WTC11 (cell line): ENCODE measurements around the gene MAP3K5. TPM values are rescaled to one million over a fixed set of nuclear protein-coding genes. Genes with fewer than 3 reads are reported as not detected.

ENCODE experiments used
- ATAC-seq: fragments of 200-7000 bp; cut with Tn5 transposase; 2 replicates; pipeline ENCODE4 v1.10.0; 2021; ENCODE audit warnings: mild to moderate bottlenecking, moderate library complexity
- CTCF ChIA-PET: fragments of 300-600 bp; sonication (Branson Sonifier 250); formaldehyde crosslinking; loops from one replicate; lab custom pipeline; 2021; ENCODE audit warnings: antibody characterized with exemption; lab: Charles Lee
- POLR2A ChIA-PET: fragments of 350-600 bp; sonication (Branson Sonifier 250); formaldehyde crosslinking; loops from one replicate; lab custom pipeline; 2021; ENCODE audit warnings: antibody characterized with exemption; lab: Charles Lee
- DNase-seq: peaks from one replicate; pipeline ENCODE4 v3.0.0; 2021; ENCODE audit warnings: low spot score
- H3K27ac Mint-ChIP-seq: 2 replicates; pipeline ENCODE4 v1.8.0; 2021; ENCODE audit warnings: mixed read lengths
- H3K27me3 Mint-ChIP-seq: 2 replicates; pipeline ENCODE4 v1.8.0; 2021; ENCODE audit warnings: low read depth, mild to moderate bottlenecking, moderate library complexity, mixed read lengths
- H3K36me3 Mint-ChIP-seq: 2 replicates; pipeline ENCODE4 v1.8.0; 2021; ENCODE audit warnings: mixed read lengths
- H3K4me1 Mint-ChIP-seq: 2 replicates; pipeline ENCODE4 v1.8.0; 2022; ENCODE audit warnings: mixed read lengths
- H3K4me3 Mint-ChIP-seq: 2 replicates; pipeline ENCODE4 v1.8.0; 2021; ENCODE audit warnings: mild to moderate bottlenecking, moderate library complexity, mixed read lengths
- H3K9me3 Mint-ChIP-seq: 2 replicates; pipeline ENCODE4 v1.8.0; 2021; ENCODE audit warnings: mixed read lengths
- CREM ChIP-seq: sonication (generic); formaldehyde crosslinking; IDR thresholded peaks from 2 replicates; pipeline ENCODE4 v1.8.1; 2022; ENCODE audit warnings: mild to moderate bottlenecking, missing genetic modification reagents, moderate library complexity
- E2F1 ChIP-seq: sonication (generic); formaldehyde crosslinking; IDR thresholded peaks from 2 replicates; pipeline ENCODE4 v1.8.0; 2022; ENCODE audit warnings: mild to moderate bottlenecking, missing genetic modification reagents
- ESRRA ChIP-seq: sonication (generic); formaldehyde crosslinking; IDR thresholded peaks from 2 replicates; pipeline ENCODE4 v1.8.1; 2022; ENCODE audit warnings: mild to moderate bottlenecking, missing genetic modification reagents, borderline replicate concordance
- GABPB1 ChIP-seq: sonication (generic); formaldehyde crosslinking; IDR thresholded peaks from 2 replicates; pipeline ENCODE4 v1.8.1; 2023; ENCODE audit warnings: mild to moderate bottlenecking, missing genetic modification reagents
- GTF2I ChIP-seq: fragments of 250-450 bp; sonication (Bioruptor Pico); conservative IDR thresholded peaks from 2 replicates; pipeline ENCODE4 v1.4.0; 2021; ENCODE audit warnings: mild to moderate bottlenecking
- KAT7 ChIP-seq: sonication (generic); formaldehyde crosslinking; IDR thresholded peaks from 2 replicates; pipeline ENCODE4 v1.8.1; 2023; ENCODE audit warnings: missing genetic modification reagents, mild to moderate bottlenecking, borderline replicate concordance
- MXD4 ChIP-seq: fragments of 250-450 bp; sonication (Bioruptor Pico); IDR thresholded peaks from 2 replicates; pipeline ENCODE4 v1.8.0; 2021; ENCODE audit warnings: mild to moderate bottlenecking, moderate library complexity, borderline replicate concordance
- MYBL2 ChIP-seq: sonication (generic); formaldehyde crosslinking; IDR thresholded peaks from 2 replicates; pipeline ENCODE4 v1.8.1; 2023; ENCODE audit warnings: mild to moderate bottlenecking, moderate library complexity, missing genetic modification reagents
- NFATC4 ChIP-seq: fragments of 250-450 bp; sonication (Bioruptor Pico); IDR thresholded peaks from 2 replicates; pipeline ENCODE4 v1.9.0; 2021; ENCODE audit warnings: mild to moderate bottlenecking
- NFYB ChIP-seq: sonication (generic); formaldehyde crosslinking; conservative IDR thresholded peaks from 2 replicates; pipeline ENCODE4 v1.8.0; 2022; ENCODE audit warnings: low read depth, missing genetic modification reagents
- OVOL2 ChIP-seq: fragments of 250-450 bp; sonication (Bioruptor Pico); IDR thresholded peaks from 2 replicates; pipeline ENCODE4 v1.9.0; 2021; ENCODE audit warnings: mild to moderate bottlenecking, borderline replicate concordance
- RELA ChIP-seq: sonication (generic); formaldehyde crosslinking; IDR thresholded peaks from 2 replicates; pipeline ENCODE4 v1.8.1; 2022; ENCODE audit warnings: missing genetic modification reagents, mild to moderate bottlenecking, borderline replicate concordance
- SMAD4 ChIP-seq: sonication (generic); formaldehyde crosslinking; IDR thresholded peaks from 2 replicates; pipeline ENCODE4 v1.8.0; 2022; ENCODE audit warnings: mild to moderate bottlenecking, missing genetic modification reagents
- TCF7 ChIP-seq: sonication (generic); formaldehyde crosslinking; IDR thresholded peaks from 2 replicates; pipeline ENCODE4 v1.8.0; 2022; ENCODE audit warnings: mild to moderate bottlenecking, low read depth, missing genetic modification reagents, moderate library complexity
- ZNF219 ChIP-seq: sonication (generic); formaldehyde crosslinking; IDR thresholded peaks from 2 replicates; pipeline ENCODE4 v1.8.0; 2023; ENCODE audit warnings: missing genetic modification reagents, mild to moderate bottlenecking, borderline replicate concordance
- ZNF263 ChIP-seq: sonication (generic); formaldehyde crosslinking; IDR thresholded peaks from 2 replicates; pipeline ENCODE4 v1.8.1; 2022; ENCODE audit warnings: low read depth, mild to moderate bottlenecking, moderate library complexity, missing genetic modification reagents
- ZNF423 ChIP-seq: fragments of 250-450 bp; sonication (Bioruptor Pico); IDR thresholded peaks from 2 replicates; pipeline ENCODE4 v2.1.2; 2022; ENCODE audit warnings: mild to moderate bottlenecking, moderate library complexity
- ZNF671 ChIP-seq: fragments of 250-450 bp; sonication (Bioruptor Pico); IDR thresholded peaks from 2 replicates; pipeline ENCODE4 v1.8.0; 2021; ENCODE audit warnings: mild to moderate bottlenecking
- total RNA-seq: library from RNA; stranded (reverse); gene quantifications from 3 replicates; pipeline ENCODE4 v1.2.3, GENCODE V29; 2021
- TF ChIP-seq, protein P1 (sequence below): fragments of 250-450 bp; sonication (Bioruptor Pico); IDR thresholded peaks from 2 replicates; pipeline ENCODE4 v2.1.2; 2022; ENCODE audit warnings: mild to moderate bottlenecking, moderate library complexity
- TF ChIP-seq, protein P2 (sequence below): sonication (generic); formaldehyde crosslinking; IDR thresholded peaks from 2 replicates; pipeline ENCODE4 v1.8.0; 2023; ENCODE audit warnings: missing genetic modification reagents, mild to moderate bottlenecking, borderline replicate concordance
- TF ChIP-seq, protein P3 (sequence below): sonication (generic); formaldehyde crosslinking; IDR thresholded peaks from 2 replicates; pipeline ENCODE4 v1.8.1; 2023; ENCODE audit warnings: mild to moderate bottlenecking, missing genetic modification reagents, moderate library complexity
- TF ChIP-seq, protein P4 (sequence below): sonication (generic); formaldehyde crosslinking; IDR thresholded peaks from 2 replicates; pipeline ENCODE4 v1.8.0; 2022; ENCODE audit warnings: mild to moderate bottlenecking, missing genetic modification reagents
- TF ChIP-seq, protein P5 (sequence below): fragments of 250-450 bp; sonication (Bioruptor Pico); IDR thresholded peaks from 2 replicates; pipeline ENCODE4 v1.9.0; 2021; ENCODE audit warnings: mild to moderate bottlenecking

Gene MAP3K5
- total RNA-seq, 1 experiment from 2014 or later = 1.6 TPM

- TF ChIP-seq, protein P1, sequence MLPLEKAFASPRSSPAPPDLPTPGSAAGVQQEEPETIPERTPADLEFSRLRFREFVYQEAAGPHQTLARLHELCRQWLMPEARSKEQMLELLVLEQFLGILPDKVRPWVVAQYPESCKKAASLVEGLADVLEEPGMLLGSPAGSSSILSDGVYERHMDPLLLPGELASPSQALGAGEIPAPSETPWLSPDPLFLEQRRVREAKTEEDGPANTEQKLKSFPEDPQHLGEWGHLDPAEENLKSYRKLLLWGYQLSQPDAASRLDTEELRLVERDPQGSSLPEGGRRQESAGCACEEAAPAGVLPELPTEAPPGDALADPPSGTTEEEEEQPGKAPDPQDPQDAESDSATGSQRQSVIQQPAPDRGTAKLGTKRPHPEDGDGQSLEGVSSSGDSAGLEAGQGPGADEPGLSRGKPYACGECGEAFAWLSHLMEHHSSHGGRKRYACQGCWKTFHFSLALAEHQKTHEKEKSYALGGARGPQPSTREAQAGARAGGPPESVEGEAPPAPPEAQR = no peak
- no peak for TF ChIP-seq SMAD4 (CRISPR knock-in tag)
- no peak for TF ChIP-seq TCF7
- TF ChIP-seq CREM (CRISPR knock-in tag) = no peak
- no peak for TF ChIP-seq ESRRA (CRISPR knock-in tag)
- TF ChIP-seq MXD4 (CRISPR knock-in tag) = no peak
- no peak for TF ChIP-seq ZNF263 (CRISPR knock-in tag)
- TF ChIP-seq, protein P2, sequence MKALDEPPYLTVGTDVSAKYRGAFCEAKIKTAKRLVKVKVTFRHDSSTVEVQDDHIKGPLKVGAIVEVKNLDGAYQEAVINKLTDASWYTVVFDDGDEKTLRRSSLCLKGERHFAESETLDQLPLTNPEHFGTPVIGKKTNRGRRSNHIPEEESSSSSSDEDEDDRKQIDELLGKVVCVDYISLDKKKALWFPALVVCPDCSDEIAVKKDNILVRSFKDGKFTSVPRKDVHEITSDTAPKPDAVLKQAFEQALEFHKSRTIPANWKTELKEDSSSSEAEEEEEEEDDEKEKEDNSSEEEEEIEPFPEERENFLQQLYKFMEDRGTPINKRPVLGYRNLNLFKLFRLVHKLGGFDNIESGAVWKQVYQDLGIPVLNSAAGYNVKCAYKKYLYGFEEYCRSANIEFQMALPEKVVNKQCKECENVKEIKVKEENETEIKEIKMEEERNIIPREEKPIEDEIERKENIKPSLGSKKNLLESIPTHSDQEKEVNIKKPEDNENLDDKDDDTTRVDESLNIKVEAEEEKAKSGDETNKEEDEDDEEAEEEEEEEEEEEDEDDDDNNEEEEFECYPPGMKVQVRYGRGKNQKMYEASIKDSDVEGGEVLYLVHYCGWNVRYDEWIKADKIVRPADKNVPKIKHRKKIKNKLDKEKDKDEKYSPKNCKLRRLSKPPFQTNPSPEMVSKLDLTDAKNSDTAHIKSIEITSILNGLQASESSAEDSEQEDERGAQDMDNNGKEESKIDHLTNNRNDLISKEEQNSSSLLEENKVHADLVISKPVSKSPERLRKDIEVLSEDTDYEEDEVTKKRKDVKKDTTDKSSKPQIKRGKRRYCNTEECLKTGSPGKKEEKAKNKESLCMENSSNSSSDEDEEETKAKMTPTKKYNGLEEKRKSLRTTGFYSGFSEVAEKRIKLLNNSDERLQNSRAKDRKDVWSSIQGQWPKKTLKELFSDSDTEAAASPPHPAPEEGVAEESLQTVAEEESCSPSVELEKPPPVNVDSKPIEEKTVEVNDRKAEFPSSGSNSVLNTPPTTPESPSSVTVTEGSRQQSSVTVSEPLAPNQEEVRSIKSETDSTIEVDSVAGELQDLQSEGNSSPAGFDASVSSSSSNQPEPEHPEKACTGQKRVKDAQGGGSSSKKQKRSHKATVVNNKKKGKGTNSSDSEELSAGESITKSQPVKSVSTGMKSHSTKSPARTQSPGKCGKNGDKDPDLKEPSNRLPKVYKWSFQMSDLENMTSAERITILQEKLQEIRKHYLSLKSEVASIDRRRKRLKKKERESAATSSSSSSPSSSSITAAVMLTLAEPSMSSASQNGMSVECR (CRISPR knock-in tag) = no peak
- TF ChIP-seq ZNF671 = no peak
- no peak for TF ChIP-seq MYBL2
- no peak for TF ChIP-seq GTF2I (CRISPR knock-in tag)
These were observed 138.2 kb downstream of the MAP3K5 start (continued) for GRCh38 chr6:136654086-136654485.

- Mint-ChIP-seq H3K27ac (no peak overlapping the region), H3K9me3 (no peaks in the 10 kb centered on the region), H3K36me3 (no peaks in the 10 kb centered on the region), H3K4me1 (no peaks in the 10 kb centered on the region), H3K27me3 (no peaks in the 10 kb centered on the region), H3K4me3 (no peak overlapping the region)
- TF ChIP-seq NFYB (CRISPR knock-in tag) (no peak), MXD4 (CRISPR knock-in tag) (no peak), GTF2I (CRISPR knock-in tag) (no peak), GABPB1 (CRISPR knock-in tag) (no peak)
- TF ChIP-seq, protein P3, sequence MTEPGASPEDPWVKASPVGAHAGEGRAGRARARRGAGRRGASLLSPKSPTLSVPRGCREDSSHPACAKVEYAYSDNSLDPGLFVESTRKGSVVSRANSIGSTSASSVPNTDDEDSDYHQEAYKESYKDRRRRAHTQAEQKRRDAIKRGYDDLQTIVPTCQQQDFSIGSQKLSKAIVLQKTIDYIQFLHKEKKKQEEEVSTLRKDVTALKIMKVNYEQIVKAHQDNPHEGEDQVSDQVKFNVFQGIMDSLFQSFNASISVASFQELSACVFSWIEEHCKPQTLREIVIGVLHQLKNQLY (CRISPR knock-in tag) = no peak
- TF ChIP-seq, protein P4, sequence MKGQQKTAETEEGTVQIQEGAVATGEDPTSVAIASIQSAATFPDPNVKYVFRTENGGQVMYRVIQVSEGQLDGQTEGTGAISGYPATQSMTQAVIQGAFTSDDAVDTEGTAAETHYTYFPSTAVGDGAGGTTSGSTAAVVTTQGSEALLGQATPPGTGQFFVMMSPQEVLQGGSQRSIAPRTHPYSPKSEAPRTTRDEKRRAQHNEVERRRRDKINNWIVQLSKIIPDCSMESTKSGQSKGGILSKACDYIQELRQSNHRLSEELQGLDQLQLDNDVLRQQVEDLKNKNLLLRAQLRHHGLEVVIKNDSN = no peak
- TF ChIP-seq, protein P1 = no peak
- CTCF ChIA-PET = no interaction called here
- no peak for ATAC-seq
- no peak for DNase-seq
- POLR2A ChIA-PET = no interaction called here
These were observed 139.6 kb downstream of the MAP3K5 start for GRCh38 chr6:136652656-136653055.

DNA sequence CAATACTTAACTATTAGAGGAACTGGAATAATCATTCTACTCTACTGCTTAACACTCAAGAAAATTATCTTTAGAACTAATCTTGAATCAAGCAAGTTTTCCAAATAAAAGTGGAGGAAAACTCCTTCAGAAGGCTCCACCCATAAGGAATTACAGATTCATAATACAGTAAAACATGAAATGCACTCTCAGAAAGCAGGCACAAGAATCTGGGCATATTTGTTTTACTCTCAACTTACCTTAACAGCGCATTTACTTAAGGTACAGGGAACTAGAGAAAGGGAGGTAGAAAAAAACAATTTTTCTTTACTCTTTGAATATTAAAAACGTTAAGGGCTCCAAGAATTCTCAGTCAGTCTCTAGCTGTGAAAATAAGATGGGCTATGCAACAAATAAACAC, 140.3 kb downstream of the MAP3K5 start:
- CTCF ChIA-PET = no interaction called here
- Mint-ChIP-seq H3K27ac (no peak overlapping the region), H3K4me3 (no peak overlapping the region), H3K9me3 (no peaks in the 10 kb centered on the region), H3K4me1 (no peaks in the 10 kb centered on the region), H3K27me3 (no peaks in the 10 kb centered on the region), H3K36me3 (no peaks in the 10 kb centered on the region)
- DNase-seq = no peak
- no peak for ATAC-seq
- POLR2A ChIA-PET = no interaction called here
- TF ChIP-seq OVOL2 (no peak), RELA (CRISPR knock-in tag) (no peak), E2F1 (no peak), NFATC4 (CRISPR knock-in tag) (no peak), ZNF219 (no peak), ZNF423 (CRISPR knock-in tag) (no peak), KAT7 (CRISPR knock-in tag) (no peak)
- TF ChIP-seq, protein P5, sequence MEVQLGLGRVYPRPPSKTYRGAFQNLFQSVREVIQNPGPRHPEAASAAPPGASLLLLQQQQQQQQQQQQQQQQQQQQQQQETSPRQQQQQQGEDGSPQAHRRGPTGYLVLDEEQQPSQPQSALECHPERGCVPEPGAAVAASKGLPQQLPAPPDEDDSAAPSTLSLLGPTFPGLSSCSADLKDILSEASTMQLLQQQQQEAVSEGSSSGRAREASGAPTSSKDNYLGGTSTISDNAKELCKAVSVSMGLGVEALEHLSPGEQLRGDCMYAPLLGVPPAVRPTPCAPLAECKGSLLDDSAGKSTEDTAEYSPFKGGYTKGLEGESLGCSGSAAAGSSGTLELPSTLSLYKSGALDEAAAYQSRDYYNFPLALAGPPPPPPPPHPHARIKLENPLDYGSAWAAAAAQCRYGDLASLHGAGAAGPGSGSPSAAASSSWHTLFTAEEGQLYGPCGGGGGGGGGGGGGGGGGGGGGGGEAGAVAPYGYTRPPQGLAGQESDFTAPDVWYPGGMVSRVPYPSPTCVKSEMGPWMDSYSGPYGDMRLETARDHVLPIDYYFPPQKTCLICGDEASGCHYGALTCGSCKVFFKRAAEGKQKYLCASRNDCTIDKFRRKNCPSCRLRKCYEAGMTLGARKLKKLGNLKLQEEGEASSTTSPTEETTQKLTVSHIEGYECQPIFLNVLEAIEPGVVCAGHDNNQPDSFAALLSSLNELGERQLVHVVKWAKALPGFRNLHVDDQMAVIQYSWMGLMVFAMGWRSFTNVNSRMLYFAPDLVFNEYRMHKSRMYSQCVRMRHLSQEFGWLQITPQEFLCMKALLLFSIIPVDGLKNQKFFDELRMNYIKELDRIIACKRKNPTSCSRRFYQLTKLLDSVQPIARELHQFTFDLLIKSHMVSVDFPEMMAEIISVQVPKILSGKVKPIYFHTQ (CRISPR knock-in tag) = no peak
